Cardiac fibroblast (primary cell): ENCODE measurements around the gene SBK3.
"Not testable (repeated sequence)": the region's sequence is repeated elsewhere in the genome, so short reads cannot be mapped to it uniquely, and the experiment has no call there.

Experiments used
- DNase-seq, 2 donors: peaks; one replicate each; pipeline versions ENCODE4 v3.0.0 to v3.0.0-alpha.2; 2010; ENCODE audit warnings: low read depth in 2 of 2
- H3K4me3 ChIP-seq, 2 donors: replicated peaks in 1 of 2; 1 replicate in 1 of 2; 2 replicates in 1 of 2; pipeline ENCODE4 v1.5.1; 2011; ENCODE audit warnings: low read depth in 2 of 2, low read length in 2 of 2, mild to moderate bottlenecking in 2 of 2, moderate library complexity in 1 of 2
- TF ChIP-seq, protein P1 (sequence below): IDR thresholded peaks from one replicate; pipeline ENCODE4 v1.5.1; 2011; ENCODE audit warnings: low read depth, mild to moderate bottlenecking, low read length, inconsistent platforms

The SBK3 gene

DNA sequence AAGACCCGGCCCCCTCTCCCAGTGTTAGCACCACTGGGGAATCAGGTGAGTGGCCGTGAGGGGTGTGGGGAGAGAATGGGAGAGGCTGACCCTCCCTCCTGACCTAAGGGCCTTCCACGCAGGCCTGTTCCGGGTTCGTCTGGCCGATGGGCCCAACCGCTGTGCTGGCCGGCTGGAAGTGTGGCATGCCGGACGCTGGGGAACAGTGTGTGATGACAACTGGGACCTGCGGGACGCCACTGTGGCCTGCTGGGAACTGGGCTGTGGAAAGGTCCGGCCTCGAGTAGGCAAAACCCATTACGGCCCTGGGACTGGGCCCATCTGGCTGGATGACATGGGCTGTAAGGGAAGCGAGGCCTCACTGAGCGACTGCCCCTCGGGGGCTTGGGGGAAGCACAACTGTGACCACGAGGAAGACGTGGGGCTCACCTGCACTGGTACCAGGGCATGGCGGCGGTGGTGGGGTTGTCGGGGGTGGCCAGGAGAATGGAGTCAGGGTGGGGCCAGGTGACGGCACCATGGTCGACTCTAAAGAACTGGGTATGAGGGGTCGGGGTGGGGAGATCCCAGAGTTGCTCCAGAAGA lies 44.9 kb downstream of the SBK3 start:
- H3K4me3 ChIP-seq, result no peak overlapping the region
- no peak for DNase-seq
- TF ChIP-seq, protein P1, sequence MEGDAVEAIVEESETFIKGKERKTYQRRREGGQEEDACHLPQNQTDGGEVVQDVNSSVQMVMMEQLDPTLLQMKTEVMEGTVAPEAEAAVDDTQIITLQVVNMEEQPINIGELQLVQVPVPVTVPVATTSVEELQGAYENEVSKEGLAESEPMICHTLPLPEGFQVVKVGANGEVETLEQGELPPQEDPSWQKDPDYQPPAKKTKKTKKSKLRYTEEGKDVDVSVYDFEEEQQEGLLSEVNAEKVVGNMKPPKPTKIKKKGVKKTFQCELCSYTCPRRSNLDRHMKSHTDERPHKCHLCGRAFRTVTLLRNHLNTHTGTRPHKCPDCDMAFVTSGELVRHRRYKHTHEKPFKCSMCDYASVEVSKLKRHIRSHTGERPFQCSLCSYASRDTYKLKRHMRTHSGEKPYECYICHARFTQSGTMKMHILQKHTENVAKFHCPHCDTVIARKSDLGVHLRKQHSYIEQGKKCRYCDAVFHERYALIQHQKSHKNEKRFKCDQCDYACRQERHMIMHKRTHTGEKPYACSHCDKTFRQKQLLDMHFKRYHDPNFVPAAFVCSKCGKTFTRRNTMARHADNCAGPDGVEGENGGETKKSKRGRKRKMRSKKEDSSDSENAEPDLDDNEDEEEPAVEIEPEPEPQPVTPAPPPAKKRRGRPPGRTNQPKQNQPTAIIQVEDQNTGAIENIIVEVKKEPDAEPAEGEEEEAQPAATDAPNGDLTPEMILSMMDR, result no peak

GRCh38 chr19:55498246-55498840 lies 47.0 kb downstream of the SBK3 start:
- no peak overlapping the region for H3K4me3 ChIP-seq
- TF ChIP-seq, protein P1, result no peak
- DNase-seq, result no peak

DNA sequence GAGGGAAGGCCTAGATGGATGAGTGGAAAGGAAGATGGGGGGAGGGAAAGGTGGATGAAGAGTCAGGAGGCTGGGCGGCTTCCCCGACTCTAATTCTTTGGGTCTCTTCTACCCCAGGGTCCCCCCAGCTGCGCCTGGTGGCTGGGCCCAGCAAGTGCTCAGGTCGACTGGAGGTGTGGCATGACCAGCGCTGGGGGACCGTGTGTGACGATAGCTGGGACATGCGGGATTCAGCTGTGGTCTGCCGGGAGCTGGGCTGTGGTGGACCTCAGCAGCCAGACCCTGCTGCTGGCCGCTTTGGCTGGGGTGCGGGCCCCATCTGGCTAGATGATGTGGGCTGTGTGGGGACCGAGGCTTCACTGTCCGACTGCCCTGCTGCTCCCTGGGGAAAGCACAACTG lies 47.6 kb downstream of the SBK3 start:
- no peak overlapping the region for H3K4me3 ChIP-seq
- DNase-seq, result no peak
- TF ChIP-seq, protein P1, result no peak

GRCh38 chr19:55496820-55497219 lies 48.5 kb downstream of the SBK3 start:
- not testable (repeated sequence) for DNase-seq, H3K4me3 ChIP-seq

- TF ChIP-seq, protein P1, result no peak
- H3K4me3 ChIP-seq, result no peak overlapping the region
- no peak for DNase-seq
These were observed 49.5 kb downstream of the SBK3 start for GRCh38 chr19:55495646-55496349.

GRCh38 chr19:55494172-55494761 lies 51.1 kb downstream of the SBK3 start:
- TF ChIP-seq, protein P1, result no peak
- peak; percentile 84 to 94 for DNase-seq
- peak overlapping the region; percentile 44 to 62 for H3K4me3 ChIP-seq

DNA sequence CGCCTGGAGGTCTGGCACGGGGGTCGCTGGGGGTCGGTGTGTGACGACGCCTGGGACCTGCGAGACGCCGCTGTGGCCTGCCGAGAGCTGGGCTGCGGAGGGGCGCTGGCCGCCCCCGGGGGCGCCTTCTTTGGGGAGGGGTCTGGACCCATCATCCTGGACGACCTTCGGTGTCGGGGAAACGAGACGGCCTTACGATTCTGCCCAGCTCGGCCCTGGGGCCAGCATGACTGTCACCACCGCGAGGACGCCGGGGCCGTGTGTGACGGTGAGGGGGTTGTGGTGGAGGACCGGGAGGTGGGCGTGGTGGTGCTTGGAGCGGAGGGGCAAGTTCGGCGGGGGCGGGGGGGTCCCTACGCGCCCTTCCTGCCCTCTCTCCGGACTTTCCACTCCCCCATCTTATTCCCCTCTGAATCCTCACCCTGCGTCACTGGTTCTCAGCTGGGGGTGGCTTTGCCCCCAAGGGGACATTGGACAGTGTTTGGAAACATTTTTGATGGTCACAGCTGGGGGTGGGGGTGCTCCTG lies 51.6 kb downstream of the SBK3 start:
- DNase-seq, result peak in 1 of 2 donors; percentile 60
- peak overlapping the region; percentile 44 to 62 for H3K4me3 ChIP-seq
- TF ChIP-seq, protein P1, result no peak
